Thoracic aorta endothelial cell (primary cell): Measurements from ENCODE around the gene HAUS6. TPM values are rescaled to one million over a fixed set of nuclear protein-coding genes. Genes with fewer than 3 reads are reported as not detected.

Experiments
- small RNA-seq: library from RNA; depleted of rRNA; stranded (forward); fragments of <200 nt; gene quantifications from one replicate; pipeline ENCODE3, GENCODE V24; 2012
- total RNA-seq: library from RNA; depleted of rRNA; stranded (reverse); fragments of >200 nt; gene quantifications from 2 replicates; pipeline ENCODE4 v1.2.3, GENCODE V29; 2012

The HAUS6 gene, protein sequence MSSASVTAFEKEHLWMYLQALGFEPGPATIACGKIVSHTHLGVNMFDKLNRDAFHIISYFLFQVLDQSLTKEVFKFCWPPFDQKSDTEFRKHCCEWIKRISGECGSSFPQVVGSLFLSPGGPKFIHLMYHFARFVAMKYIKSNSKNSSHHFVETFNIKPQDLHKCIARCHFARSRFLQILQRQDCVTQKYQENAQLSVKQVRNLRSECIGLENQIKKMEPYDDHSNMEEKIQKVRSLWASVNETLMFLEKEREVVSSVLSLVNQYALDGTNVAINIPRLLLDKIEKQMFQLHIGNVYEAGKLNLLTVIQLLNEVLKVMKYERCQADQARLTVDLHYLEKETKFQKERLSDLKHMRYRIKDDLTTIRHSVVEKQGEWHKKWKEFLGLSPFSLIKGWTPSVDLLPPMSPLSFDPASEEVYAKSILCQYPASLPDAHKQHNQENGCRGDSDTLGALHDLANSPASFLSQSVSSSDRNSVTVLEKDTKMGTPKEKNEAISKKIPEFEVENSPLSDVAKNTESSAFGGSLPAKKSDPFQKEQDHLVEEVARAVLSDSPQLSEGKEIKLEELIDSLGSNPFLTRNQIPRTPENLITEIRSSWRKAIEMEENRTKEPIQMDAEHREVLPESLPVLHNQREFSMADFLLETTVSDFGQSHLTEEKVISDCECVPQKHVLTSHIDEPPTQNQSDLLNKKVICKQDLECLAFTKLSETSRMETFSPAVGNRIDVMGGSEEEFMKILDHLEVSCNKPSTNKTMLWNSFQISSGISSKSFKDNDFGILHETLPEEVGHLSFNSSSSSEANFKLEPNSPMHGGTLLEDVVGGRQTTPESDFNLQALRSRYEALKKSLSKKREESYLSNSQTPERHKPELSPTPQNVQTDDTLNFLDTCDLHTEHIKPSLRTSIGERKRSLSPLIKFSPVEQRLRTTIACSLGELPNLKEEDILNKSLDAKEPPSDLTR
- 44.1 and 49.0 TPM in 2 replicates for total RNA-seq

DNA sequence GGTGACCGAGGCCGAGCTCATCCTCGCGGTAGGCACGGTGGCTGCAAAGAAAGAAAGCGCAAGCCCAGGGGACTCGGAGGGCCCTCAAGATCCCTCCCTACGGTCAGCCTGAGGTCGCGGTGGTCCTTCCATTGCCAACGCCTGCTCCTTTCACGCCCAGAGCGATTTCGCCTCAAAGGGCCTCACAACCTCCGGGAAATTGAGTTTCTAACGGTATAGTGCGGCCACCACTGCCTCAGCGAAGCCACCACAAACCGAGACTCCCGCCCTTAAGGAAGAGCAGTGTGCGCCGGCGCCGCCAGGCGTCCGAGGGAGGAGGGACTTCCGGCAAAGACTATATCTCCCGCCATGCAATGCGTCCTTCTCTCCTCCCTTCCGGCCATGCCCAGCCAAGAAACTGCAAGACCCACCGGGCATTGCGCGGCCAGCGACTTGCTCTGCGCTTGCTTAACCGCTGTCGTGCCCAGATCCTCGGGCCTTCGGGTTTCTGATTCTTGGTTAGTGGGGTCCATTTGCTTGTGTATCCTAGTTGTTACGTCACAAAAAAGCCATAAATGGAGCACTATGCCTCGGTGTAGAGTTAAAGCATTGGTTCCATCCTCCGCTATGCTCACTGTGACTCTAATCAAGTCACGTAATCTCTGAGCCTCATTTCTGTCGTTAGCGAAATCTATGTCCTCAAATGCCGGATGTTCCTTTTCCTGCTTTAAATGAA, at the start of gene HAUS6:
Gene HAUS6, minus strand, starts transcription at position 274 of the 715 bp plus-strand sequence. Its CDS starts 253 bp downstream, at position 21.

GRCh38 chr9:19048966-19049916, 53.5 kb downstream of the HAUS6 start, which contains the start of gene RRAGA:
Gene RRAGA (plus strand): TSS chr9:19049427. CDS start chr9:19049660, 233 bp downstream.

GRCh38 chr9:19033015-19033414, 69.7 kb downstream of the HAUS6 start, which contains the start of gene SAXO1:
Gene SAXO1 (minus strand): TSS chr9:19033209. CDS start chr9:19032908, 301 bp downstream.

Small RNA genes within 50 kb of the gene (small RNA-seq; reads per million reads assigned to genes)
- gene RF00019 (not detected), gene RNU6-264P (not detected), gene SCARNA8 (136 reads per million, percentile 99 among the genes with 10 or more reads in this experiment)

Other genes starting within 250 kb of the HAUS6 start
- gene SAXO1, start 69.7 kb downstream of the HAUS6 start, total RNA-seq: under 0.01 TPM in 1 of 2 replicates, not detected in the other
- gene RRAGA, start 53.5 kb downstream of the HAUS6 start, total RNA-seq: 52.9 and 53.2 TPM in 2 replicates
- gene PLIN2, start 24.6 kb upstream of the HAUS6 start, total RNA-seq: 49.5 and 49.8 TPM in 2 replicates
- 114 and 122 TPM in 2 replicates for gene DENND4C, start 127.8 kb upstream of the HAUS6 start, total RNA-seq